MM.1S (cell line): ENCODE measurements around the gene PTPRN2.

Experiments
- DNase-seq: peaks from one replicate; pipeline ENCODE4 v3.0.0-alpha.2; 2015
- H2AFZ ChIP-seq: fragments of 300-600 bp; sonication (generic); 2 replicates; pipeline ENCODE4 v1.6.0; 2016; ENCODE audit warnings: antibody characterized with exemption, low read length
- H3F3A ChIP-seq: fragments of 300-600 bp; sonication (generic); 2 replicates; pipeline ENCODE4 v1.6.1; 2016; ENCODE audit warnings: mild to moderate bottlenecking, antibody characterized with exemption, low read length, moderate library complexity, mixed read lengths; ENCODE audit not compliant: insufficient read depth
- H3K27ac ChIP-seq: fragments of 300-600 bp; sonication (generic); 2 replicates; pipeline ENCODE4 v1.5.1; 2016; ENCODE audit warnings: mild to moderate bottlenecking, low read length
- H3K27me3 ChIP-seq: fragments of 300-600 bp; sonication (generic); replicated peaks from 2 replicates; pipeline ENCODE4 v1.6.0; 2016; ENCODE audit warnings: low read length; ENCODE audit not compliant: insufficient read depth
- H3K36me3 ChIP-seq: fragments of 300-600 bp; sonication (generic); replicated peaks from 2 replicates; pipeline ENCODE4 v1.6.1; 2016; ENCODE audit warnings: mild to moderate bottlenecking, low read length, mixed read lengths; ENCODE audit not compliant: insufficient read depth
- H3K4me1 ChIP-seq: fragments of 300-600 bp; sonication (generic); 2 replicates; pipeline ENCODE4 v1.6.1; 2016; ENCODE audit warnings: low read length, mixed read lengths
- H3K4me2 ChIP-seq: fragments of 300-600 bp; sonication (generic); 2 replicates; pipeline ENCODE4 v1.6.0; 2016; ENCODE audit warnings: low read depth, low read length
- H3K4me3 ChIP-seq: fragments of 300-600 bp; sonication (generic); 2 replicates; pipeline ENCODE4 v1.5.1; 2016; ENCODE audit warnings: low read length, mixed read lengths
- H3K79me2 ChIP-seq: fragments of 300-600 bp; sonication (generic); 2 replicates; pipeline ENCODE4 v1.6.1; 2016; ENCODE audit warnings: mixed run types, low read length, mixed read lengths
- H3K9ac ChIP-seq: fragments of 300-600 bp; sonication (generic); 2 replicates; pipeline ENCODE4 v1.6.1; 2016; ENCODE audit warnings: low read length, mixed read lengths
- H3K9me2 ChIP-seq: fragments of 300-600 bp; sonication (generic); replicated peaks from 2 replicates; pipeline ENCODE4 v1.6.1; 2016; ENCODE audit warnings: mild to moderate bottlenecking, low read length, mixed read lengths; ENCODE audit not compliant: insufficient read depth
- H3K9me3 ChIP-seq: fragments of 300-600 bp; sonication (generic); replicated peaks from 2 replicates; pipeline ENCODE4 v1.6.1; 2016; ENCODE audit warnings: mild to moderate bottlenecking, low read length, mixed read lengths; ENCODE audit not compliant: insufficient read depth
- H4K20me1 ChIP-seq: fragments of 300-600 bp; sonication (generic); 2 replicates; pipeline ENCODE4 v1.6.1; 2016; ENCODE audit warnings: mild to moderate bottlenecking, low read length, moderate library complexity, mixed read lengths; ENCODE audit not compliant: insufficient read depth
- EZH2 ChIP-seq: fragments of 300-600 bp; sonication (generic); optimal IDR thresholded peaks from 2 replicates; pipeline ENCODE3; 2017; ENCODE audit warnings: low read depth, mild to moderate bottlenecking, antibody characterized with exemption, low read length, mixed read lengths
- EZH2phosphoT487 ChIP-seq: fragments of 300-600 bp; sonication (generic); IDR thresholded peaks from 2 replicates; pipeline ENCODE4 v1.6.1; 2018; ENCODE audit warnings: antibody characterized with exemption, low read length
- TF ChIP-seq, protein P1 (sequence below): fragments of 300-600 bp; sonication (generic); IDR thresholded peaks from 2 replicates; pipeline ENCODE4 v1.5.1; 2016; ENCODE audit warnings: antibody characterized with exemption, low read length, mixed read lengths

The PTPRN2 gene

DNA sequence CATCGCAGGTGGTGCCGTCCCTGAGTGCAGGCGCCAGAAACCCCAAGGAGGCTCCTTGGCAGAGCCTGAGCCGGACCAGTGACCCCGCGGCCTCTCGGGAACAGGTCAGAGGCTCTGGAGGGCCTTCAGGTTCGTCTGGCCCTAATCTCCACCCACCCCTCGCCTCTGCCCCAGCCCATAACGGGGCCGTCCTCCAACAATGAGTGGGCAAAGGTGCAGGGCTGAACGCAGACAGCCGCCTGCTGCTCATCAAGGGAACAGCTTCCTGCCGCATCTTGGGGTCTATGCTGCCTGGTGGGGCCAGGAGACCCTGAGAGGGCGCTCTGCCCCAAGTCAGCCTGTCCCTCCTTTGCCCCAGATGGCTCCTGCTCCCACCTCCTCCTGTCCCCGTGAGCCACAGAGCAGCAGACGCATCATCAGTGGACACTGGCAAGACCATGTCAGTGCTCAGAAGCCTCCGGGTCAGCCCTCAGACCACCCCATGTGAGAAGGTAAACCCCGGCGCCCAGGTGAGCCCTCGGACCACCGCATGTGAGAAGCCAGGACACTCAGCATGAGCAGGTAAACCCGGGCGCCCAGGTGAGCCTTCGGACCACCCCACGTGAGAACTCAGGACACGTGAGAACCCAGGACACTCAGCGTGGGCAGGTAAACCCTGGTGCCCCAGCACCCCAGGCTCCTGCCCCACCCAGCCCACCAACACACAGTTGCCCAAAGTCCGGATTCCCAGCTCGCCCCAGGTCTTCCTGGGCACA lies 142.0 kb downstream of the PTPRN2 start:
- Histone ChIP-seq H3K27me3 (peaks cover 78% of the 10 kb centered on the region), H3K9me2 (no peaks in the 10 kb centered on the region), H3K9me3 (no peaks in the 10 kb centered on the region), H3K36me3 (no peaks in the 10 kb centered on the region), H3K79me2 (no peaks in the 10 kb centered on the region), H3F3A (no peaks in the 10 kb centered on the region), H4K20me1 (no peaks in the 10 kb centered on the region), H3K4me3 (no peak overlapping the region), H3K4me1 (no peaks in the 10 kb centered on the region), H3K27ac (no peak overlapping the region), H3K9ac (no peak overlapping the region), H2AFZ (no peak overlapping the region), H3K4me2 (no peak overlapping the region)
- TF ChIP-seq EZH2phosphoT487 (no peak), EZH2 (no peak)
- TF ChIP-seq, protein P1, sequence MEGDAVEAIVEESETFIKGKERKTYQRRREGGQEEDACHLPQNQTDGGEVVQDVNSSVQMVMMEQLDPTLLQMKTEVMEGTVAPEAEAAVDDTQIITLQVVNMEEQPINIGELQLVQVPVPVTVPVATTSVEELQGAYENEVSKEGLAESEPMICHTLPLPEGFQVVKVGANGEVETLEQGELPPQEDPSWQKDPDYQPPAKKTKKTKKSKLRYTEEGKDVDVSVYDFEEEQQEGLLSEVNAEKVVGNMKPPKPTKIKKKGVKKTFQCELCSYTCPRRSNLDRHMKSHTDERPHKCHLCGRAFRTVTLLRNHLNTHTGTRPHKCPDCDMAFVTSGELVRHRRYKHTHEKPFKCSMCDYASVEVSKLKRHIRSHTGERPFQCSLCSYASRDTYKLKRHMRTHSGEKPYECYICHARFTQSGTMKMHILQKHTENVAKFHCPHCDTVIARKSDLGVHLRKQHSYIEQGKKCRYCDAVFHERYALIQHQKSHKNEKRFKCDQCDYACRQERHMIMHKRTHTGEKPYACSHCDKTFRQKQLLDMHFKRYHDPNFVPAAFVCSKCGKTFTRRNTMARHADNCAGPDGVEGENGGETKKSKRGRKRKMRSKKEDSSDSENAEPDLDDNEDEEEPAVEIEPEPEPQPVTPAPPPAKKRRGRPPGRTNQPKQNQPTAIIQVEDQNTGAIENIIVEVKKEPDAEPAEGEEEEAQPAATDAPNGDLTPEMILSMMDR, result no peak
- DNase-seq, result no peak

DNA sequence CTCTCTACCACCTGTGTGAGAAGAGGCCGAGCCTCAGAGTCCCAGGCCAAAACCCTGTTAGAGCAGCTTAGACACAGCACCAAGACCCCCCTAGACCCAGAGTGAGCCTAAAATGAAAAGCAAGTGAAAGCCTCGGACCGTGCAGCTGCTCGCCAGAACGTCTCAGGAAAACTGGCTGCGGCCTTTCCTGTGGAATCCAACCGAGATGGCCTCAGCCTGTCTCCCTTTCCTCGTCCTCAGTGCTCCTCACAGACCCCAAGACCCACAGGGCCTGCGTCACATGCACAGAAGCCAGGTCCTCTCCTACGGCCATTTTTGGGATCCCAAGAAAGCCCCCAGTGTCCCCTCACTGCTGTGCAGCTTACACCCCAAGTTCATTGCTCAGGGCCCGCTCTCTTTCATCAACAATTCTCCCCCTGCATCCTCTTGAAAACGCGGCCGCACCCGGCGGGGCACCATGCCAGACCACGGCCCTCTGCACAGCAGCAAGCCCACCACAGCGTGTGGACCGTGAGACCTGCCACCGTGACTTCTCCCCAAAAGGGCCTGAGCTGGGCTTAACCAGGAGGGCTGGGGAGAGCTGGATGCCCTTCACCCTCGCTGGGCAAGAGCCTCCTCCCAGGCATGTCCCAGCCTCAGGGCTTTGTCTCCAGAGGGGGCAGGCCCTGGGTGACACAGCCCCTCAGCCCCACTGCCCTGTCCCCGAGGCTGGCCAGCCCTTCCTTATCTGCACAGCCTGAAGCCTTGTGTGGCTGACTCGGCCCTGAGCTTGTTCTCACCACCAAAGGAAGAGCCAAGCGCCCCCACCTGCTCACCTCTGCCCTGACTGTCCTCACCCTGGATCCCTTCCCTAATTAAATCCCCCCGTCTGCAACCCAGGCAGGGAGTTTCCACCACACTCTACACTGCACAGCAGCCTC lies 142.9 kb downstream of the PTPRN2 start:
- Histone ChIP-seq H3K9me2 (no peaks in the 10 kb centered on the region), H3K36me3 (no peaks in the 10 kb centered on the region), H3K27me3 (peaks cover 76% of the 10 kb centered on the region), H3K4me1 (no peaks in the 10 kb centered on the region), H4K20me1 (no peaks in the 10 kb centered on the region), H3F3A (no peaks in the 10 kb centered on the region), H3K79me2 (no peaks in the 10 kb centered on the region), H2AFZ (no peak overlapping the region), H3K4me2 (no peak overlapping the region), H3K9me3 (no peaks in the 10 kb centered on the region), H3K27ac (no peak overlapping the region), H3K9ac (no peak overlapping the region), H3K4me3 (no peak overlapping the region)
- DNase-seq, result no peak
- TF ChIP-seq, protein P1, result no peak
- TF ChIP-seq EZH2phosphoT487, result no peak
- no peak for TF ChIP-seq EZH2

DNA sequence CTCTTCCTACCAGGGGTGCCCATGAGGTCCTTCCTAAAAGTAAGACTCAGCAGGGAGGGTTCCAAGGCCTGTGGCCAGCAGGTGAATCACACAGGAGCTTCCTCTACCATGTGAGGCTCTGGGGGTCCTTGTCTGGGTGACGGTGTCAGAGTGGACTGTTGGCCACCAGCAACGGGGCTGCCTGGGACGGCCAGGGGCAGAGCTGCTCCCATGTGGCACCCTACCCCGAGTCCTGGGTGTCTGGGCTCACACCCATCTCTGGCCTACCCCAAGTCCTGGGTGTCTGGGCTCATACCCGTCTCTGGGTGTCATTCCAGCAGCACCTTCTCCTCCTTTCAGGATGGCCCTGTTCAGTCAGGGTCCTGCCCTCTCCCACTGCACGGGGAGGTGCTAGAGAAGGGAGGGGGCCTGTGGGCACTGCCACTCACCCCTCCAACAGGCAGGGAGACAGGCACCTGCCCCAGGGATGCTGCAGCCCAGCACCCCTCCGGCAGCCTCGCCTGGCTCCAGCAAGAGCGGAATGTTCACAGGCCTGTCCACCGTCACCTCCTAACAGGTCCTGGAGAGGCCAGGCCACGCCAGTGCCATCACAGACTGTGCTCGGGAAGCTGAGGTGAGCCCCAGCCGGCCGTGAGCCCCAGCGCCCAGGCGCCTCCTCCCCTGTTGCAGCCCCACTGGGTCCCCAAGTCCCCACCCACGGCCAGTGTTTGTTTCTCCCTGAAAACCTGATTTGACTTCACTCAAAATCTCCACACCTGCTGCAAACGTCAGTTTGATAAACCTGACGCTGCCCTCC lies 143.7 kb downstream of the PTPRN2 start:
- Histone ChIP-seq H3K27ac (no peak overlapping the region), H3F3A (no peaks in the 10 kb centered on the region), H3K79me2 (no peaks in the 10 kb centered on the region), H3K9me2 (no peaks in the 10 kb centered on the region), H3K27me3 (peaks cover 75% of the 10 kb centered on the region), H2AFZ (no peak overlapping the region), H4K20me1 (no peaks in the 10 kb centered on the region), H3K9ac (no peak overlapping the region), H3K4me2 (no peak overlapping the region), H3K4me1 (no peaks in the 10 kb centered on the region), H3K4me3 (no peak overlapping the region), H3K9me3 (no peaks in the 10 kb centered on the region), H3K36me3 (no peaks in the 10 kb centered on the region)
- DNase-seq, result no peak
- TF ChIP-seq EZH2, result no peak
